Endometrium (tissue), 2 donors: ENCODE data around the gene TMEM89.

ENCODE experiments used
- FAIRE-seq: peaks from 2 replicates; lab custom pipeline; 2012; peaks lifted over from hg19 to GRCh38; lab: Jason Lieb, UNC
- donor health status: control.
- donor health status: control.

TMEM89 gene

GRCh38 chr3:48641396-48641795, 19.8 kb upstream of the TMEM89 start:
- no peak for FAIRE-seq

- FAIRE-seq: no peak
These were observed 18.5 kb upstream of the TMEM89 start for GRCh38 chr3:48639944-48640606.

- FAIRE-seq: no peak
These were observed 15.7 kb upstream of the TMEM89 start for GRCh38 chr3:48637305-48637704.

GRCh38 chr3:48636149-48636655, 14.6 kb upstream of the TMEM89 start:
- no peak for FAIRE-seq

GRCh38 chr3:48635222-48636021, 13.9 kb upstream of the TMEM89 start, which contains the start of gene SLC26A6:
Gene SLC26A6 (minus strand): TSS chr3:48635461. CDS start chr3:48635393, 68 bp downstream.
- FAIRE-seq: peak; percentile 83

- FAIRE-seq: no peak
These were observed 13.2 kb upstream of the TMEM89 start for GRCh38 chr3:48634661-48635221.

- no peak for FAIRE-seq
These were observed 12.2 kb upstream of the TMEM89 start for GRCh38 chr3:48633743-48634142.

- FAIRE-seq: no peak
These were observed 11.7 kb upstream of the TMEM89 start for GRCh38 chr3:48633256-48633655.

- no peak for FAIRE-seq
These were observed 10.2 kb upstream of the TMEM89 start for GRCh38 chr3:48631516-48632448.

- no peak for FAIRE-seq
These were observed 9.3 kb upstream of the TMEM89 start for GRCh38 chr3:48630833-48631232.

- FAIRE-seq: no peak
These were observed 8.8 kb upstream of the TMEM89 start for GRCh38 chr3:48630407-48630806.

GRCh38 chr3:48629894-48630293, 8.3 kb upstream of the TMEM89 start:
- FAIRE-seq: no peak

GRCh38 chr3:48628277-48629017, 6.9 kb upstream of the TMEM89 start:
- FAIRE-seq: no peak

GRCh38 chr3:48625600-48625999, 4.0 kb upstream of the TMEM89 start:
- FAIRE-seq: no peak

GRCh38 chr3:48624767-48625166, 3.2 kb upstream of the TMEM89 start:
- no peak for FAIRE-seq

- FAIRE-seq: no peak
These were observed 2.4 kb upstream of the TMEM89 start for GRCh38 chr3:48623851-48624547.

- no peak for FAIRE-seq
These were observed 1.7 kb downstream of the TMEM89 start for GRCh38 chr3:48619541-48620524.

- FAIRE-seq: no peak
These were observed 4.0 kb downstream of the TMEM89 start for GRCh38 chr3:48617559-48617958.

- no peak for FAIRE-seq
These were observed 7.5 kb downstream of the TMEM89 start for GRCh38 chr3:48614044-48614443.
